ENCODE results near the gene UBC.

- TF ChIP-seq CTCF (conservative IDR thresholded peaks at IDR 0.05) (no peak), EZH2 (IDR thresholded peaks at IDR 0.05; ENCODE audit: low read depth) (no peak)
Observed at GRCh38 chr12:124949066-124949465, 34.6 kb upstream of the UBC start.
